Right renal pelvis (tissue), 4 donors: Measurements from ENCODE around the gene AKAP13. TPM values are rescaled to one million over a fixed set of nuclear protein-coding genes. Genes with fewer than 3 reads are reported as not detected.
"Not testable (repeated sequence)": the region's sequence is repeated elsewhere in the genome, so short reads cannot be mapped to it uniquely, and the experiment has no call there.

Source experiments
- DNase-seq, 4 donors: peaks; one replicate each; pipeline ENCODE4 v3.0.0-alpha.2; 2013; ENCODE audit warnings: low read depth in 4 of 4, low spot score in 3 of 4, missing footprints in 1 of 4
- polyA plus RNA-seq, 4 donors: library from polyadenylated mRNA; unstranded; fragments of 120-200 nt; gene quantifications; one replicate each; pipeline ENCODE4 v1.2.1, GENCODE V29; 2013; ENCODE audit not compliant: insufficient read length in 4 of 4

AKAP13 gene
- polyA plus RNA-seq, 4 donors, result 78.8 to 89.4 (median 83.8) TPM

DNA sequence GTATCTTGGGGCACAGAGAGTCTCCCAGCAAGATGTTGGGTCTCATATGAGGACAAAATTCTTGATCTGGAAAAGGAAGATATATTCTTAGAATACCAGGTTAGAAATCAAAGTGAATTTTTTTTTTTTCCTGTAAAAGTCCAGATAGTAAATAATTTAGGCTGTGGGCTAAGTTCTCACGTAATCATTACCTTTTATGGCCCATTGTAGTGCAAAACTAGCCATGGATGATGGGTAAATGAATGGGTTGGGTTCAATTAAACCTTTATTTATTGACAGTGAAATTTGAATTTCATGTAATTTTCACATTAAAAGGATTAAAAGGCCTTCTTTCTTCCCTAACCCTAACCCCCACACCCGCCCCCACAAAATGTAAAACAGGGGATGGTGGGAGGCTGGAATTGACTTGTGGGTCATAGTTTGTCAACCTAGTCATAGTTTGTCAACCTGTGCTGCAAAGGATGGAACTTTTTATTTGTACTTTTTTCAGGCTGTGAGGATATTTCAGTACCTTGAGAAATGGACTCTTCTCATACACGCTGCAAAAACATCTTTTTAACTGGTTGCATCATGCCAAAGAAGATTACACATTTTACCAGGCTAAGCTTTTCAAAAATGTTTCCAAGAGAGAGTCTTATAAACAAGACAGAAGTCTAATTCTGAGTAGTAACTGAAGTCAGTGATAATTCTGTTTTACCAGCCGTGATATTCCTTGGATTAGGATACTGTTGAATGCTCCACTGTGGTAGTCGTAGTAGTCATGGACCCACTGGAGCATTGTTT lies 138.8 kb downstream of the AKAP13 start:
- DNase-seq, result no peak

- no peak for DNase-seq
Observed at GRCh38 chr15:85520650-85521049, 140.2 kb downstream of the AKAP13 start.

DNA sequence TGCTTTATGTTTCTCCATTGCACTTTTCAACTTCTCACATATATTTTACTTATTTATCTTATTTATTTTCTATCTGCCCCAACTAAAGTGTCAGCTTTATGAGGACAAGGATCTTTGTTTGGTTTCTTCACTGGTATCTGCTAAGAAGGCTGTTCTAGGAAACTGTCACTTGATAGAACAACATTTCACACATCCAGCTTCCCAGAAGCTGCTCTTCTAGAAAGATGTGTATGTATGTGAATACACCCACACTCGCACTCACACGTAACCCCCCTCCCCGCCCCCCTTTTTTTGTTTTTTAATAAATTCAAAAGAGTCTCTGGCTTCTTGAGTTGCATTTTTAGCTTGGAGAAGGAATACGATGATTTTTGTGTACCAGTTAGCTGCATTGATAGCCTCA lies 143.1 kb downstream of the AKAP13 start:
- DNase-seq, result no peak

GRCh38 chr15:85525755-85526154 lies 145.4 kb downstream of the AKAP13 start:
- DNase-seq, result no peak

GRCh38 chr15:85527895-85528294 lies 147.5 kb downstream of the AKAP13 start:
- peak; percentile 37 to 68 (median 48) for DNase-seq

DNA sequence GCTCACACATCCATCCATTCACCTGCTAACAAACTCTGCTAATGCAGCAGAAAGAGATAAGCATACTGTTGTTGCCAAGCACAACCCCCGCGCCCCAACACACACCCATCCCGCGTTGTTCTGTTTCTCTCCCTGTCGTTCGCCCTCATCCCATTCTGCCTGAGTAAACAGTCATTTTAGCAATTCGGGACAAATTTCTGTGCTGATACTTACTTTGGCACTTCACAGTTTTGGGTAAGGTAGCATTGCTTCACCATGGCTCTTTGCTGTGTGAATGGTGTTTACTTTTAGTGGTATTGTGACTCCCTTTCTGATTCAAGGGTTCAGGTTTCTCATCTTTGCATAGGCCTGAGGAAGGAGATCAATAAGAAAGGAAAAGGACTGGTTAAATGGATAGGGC lies 149.7 kb downstream of the AKAP13 start:
- no peak for DNase-seq

GRCh38 chr15:85531083-85531482 lies 150.7 kb downstream of the AKAP13 start:
- DNase-seq, result no peak

DNA sequence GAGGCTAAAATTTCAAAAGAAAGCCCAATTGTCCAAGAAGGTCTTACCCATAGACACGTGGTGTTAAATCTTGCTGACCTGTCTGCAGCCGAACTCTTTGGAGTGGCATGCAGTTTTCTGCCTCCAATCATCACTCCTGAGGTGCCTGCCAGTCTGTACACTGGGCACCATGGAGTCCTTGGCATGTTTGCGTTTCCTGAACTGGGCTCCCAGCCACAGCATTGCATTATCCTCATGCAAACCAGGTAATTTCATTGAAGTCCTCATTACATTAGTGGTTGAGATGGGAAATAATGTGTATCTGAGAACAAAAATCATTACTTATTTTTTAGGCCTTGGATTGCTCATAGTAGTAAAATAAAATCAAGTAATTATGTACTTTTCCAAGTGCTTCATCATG lies 152.3 kb downstream of the AKAP13 start:
- no peak for DNase-seq

DNA sequence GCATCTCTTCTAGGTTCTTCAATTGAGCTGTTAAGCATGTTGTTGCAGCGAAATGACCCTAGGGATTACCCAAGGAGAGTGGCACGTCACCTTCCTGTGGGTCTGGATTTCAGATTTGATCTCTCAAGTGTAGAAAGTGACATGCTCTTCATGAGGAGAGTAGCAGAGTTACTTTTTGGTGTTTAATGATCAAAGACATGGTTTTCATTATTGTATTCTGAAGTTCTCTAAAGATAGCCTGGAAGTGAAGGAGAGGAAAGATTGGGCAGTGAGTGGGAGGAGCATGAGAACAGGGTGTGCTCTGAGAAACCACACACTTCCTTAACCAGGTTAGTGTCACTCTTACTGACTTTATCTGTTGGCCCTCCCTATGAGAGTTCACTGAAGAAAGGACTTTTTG lies 153.6 kb downstream of the AKAP13 start:
- no peak for DNase-seq

GRCh38 chr15:85535533-85536330 lies 155.3 kb downstream of the AKAP13 start:
- DNase-seq, result not testable (repeated sequence)

DNA sequence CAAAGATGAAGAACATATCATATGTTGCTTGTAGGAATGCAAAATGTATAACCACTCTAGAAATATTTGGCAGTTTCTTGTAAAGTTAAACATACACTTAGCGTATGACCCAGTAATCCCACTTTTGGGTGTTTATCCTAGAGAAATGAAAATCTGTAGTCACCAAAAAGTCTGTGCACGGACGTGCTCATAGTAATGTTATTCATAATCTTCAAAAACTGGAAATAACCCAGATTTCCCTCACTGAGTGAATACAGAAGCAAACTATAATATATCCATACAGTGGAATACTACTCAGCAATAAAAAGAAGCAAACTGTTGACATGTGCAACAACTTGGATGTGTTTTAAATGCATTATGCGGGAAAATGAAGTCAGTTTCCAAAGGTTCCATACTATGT lies 155.9 kb downstream of the AKAP13 start:
- no peak for DNase-seq

DNA sequence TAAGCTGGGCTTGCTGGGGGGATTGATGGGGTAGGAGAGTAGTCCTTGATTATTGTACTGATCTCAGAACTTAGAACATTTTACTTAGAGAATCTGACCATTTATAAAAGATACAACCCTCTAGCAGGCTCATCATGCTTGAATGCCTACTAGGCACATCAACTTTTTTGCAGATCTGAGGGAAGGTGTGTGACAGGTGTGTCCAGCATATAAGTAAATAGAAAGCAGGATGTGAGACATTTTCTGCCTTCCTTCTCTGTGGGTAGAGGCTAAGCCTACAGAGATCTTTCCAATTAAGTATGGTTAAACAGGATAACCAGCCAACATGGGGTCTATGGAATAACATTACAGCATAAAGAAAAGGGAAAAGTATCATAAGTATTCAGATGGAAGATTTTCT lies 159.1 kb downstream of the AKAP13 start:
- no peak for DNase-seq

- no peak for DNase-seq
Observed at GRCh38 chr15:85540085-85540797, 159.8 kb downstream of the AKAP13 start.

GRCh38 chr15:85541744-85542143 lies 161.3 kb downstream of the AKAP13 start:
- no peak for DNase-seq

GRCh38 chr15:85542488-85542887 lies 162.1 kb downstream of the AKAP13 start:
- DNase-seq, result no peak

DNA sequence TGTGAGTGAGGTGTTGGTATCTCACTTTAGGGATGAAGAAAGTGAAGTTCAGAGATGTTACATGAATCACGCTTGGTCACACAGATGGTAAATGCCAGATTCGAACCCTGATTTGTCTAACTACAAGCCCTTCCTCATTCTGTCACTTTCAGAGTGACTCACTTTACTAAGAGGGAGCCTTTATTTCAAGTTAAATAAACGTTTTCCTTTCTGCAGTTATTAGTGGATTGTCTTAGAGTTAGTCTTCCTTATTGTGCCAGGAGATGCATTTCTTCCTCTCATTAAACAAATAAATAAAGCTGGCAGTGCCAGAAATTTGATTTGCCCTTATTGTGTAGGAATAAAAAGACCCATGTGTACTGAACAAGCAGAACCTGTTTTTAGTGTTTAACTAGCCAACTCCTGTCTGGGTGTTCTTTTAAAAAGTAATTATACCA lies 162.5 kb downstream of the AKAP13 start:
- no peak for DNase-seq

DNA sequence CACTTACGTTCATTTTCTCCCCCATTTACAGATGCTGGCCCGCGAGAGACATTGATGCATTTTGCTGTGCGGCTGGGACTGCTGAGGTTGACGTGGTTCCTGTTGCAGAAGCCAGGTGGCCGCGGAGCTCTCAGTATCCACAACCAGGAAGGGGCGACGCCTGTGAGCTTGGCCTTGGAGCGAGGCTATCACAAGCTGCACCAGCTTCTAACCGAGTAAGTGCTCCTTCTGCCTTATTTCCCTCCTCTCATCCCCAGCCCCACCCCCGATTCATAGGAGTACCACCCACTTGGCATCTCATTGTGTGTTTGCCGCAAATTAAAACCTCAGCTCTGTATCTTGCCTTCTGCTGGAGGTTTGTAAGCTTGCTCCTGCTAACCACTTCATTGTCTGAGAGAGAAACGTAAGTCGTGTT lies 163.3 kb downstream of the AKAP13 start:
- DNase-seq, result no peak

- DNase-seq, result no peak
Observed at GRCh38 chr15:85545185-85545584, 164.8 kb downstream of the AKAP13 start.

DNA sequence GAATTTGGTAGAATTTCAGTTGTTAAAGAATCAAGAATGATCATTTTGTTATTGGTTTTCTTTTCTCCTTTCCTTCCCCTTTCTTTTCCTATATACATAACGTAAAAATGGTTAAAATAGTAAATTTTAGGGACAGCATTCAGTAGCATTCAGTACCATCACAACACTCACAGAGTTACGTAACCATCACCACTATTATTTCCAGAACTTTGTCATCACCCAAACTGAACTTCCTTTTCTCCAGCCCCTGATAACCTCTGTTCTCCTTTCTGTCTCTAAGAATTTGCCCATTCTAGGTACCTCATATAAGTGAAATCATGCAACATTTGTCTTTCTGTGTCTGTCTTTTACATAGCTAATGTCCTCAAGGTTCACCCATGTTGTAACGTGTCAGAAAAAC lies 165.3 kb downstream of the AKAP13 start:
- DNase-seq, result no peak

- no peak for DNase-seq
Observed at GRCh38 chr15:85547386-85547785, 167.0 kb downstream of the AKAP13 start.

GRCh38 chr15:85550283-85550682 lies 169.9 kb downstream of the AKAP13 start:
- DNase-seq, result no peak
